HG03521 (cell line): ENCODE measurements around the gene DTNB.
"Not testable (repeated sequence)": the region's sequence is repeated elsewhere in the genome, so short reads cannot be mapped to it uniquely, and the experiment has no call there.

Source experiments
- ATAC-seq: cut with Tn5 transposase; IDR thresholded peaks from one replicate; pipeline ENCODE4 v1.9.1; 2021; ENCODE audit warnings: mild to moderate bottlenecking, moderate library complexity; ENCODE audit not compliant: unreplicated experiment

DTNB gene

GRCh38 chr2:25684577-25685473 lies 11.4 kb upstream of the DTNB start:
- ATAC-seq = no peak

- ATAC-seq = no peak
Observed at GRCh38 chr2:25682082-25682481, 8.7 kb upstream of the DTNB start.

GRCh38 chr2:25677877-25678276 lies 4.5 kb upstream of the DTNB start:
- ATAC-seq = no peak

- ATAC-seq = no peak
Observed at GRCh38 chr2:25674077-25674362, 643 bp upstream of the DTNB start.

- peak; percentile 50 for ATAC-seq
Observed at GRCh38 chr2:25672494-25673299, 680 bp downstream of the DTNB start.

- ATAC-seq = no peak
Observed at GRCh38 chr2:25671622-25672021, 1.8 kb downstream of the DTNB start.

GRCh38 chr2:25669520-25669919 lies 3.9 kb downstream of the DTNB start:
- ATAC-seq = no peak

GRCh38 chr2:25666218-25666617 lies 7.2 kb downstream of the DTNB start:
- no peak for ATAC-seq

- ATAC-seq = not testable (repeated sequence)
Observed at GRCh38 chr2:25665429-25665828, 7.9 kb downstream of the DTNB start.

GRCh38 chr2:25664965-25665307 lies 8.4 kb downstream of the DTNB start:
- ATAC-seq = no peak

GRCh38 chr2:25664183-25664964 lies 9.0 kb downstream of the DTNB start:
- no peak for ATAC-seq

GRCh38 chr2:25655316-25655715 lies 18.1 kb downstream of the DTNB start:
- no peak for ATAC-seq

- no peak for ATAC-seq
Observed at GRCh38 chr2:25654801-25655200, 18.6 kb downstream of the DTNB start.

GRCh38 chr2:25651782-25652455 lies 21.5 kb downstream of the DTNB start:
- ATAC-seq = no peak

GRCh38 chr2:25651066-25651465 lies 22.3 kb downstream of the DTNB start:
- no peak for ATAC-seq

- no peak for ATAC-seq
Observed at GRCh38 chr2:25650256-25650655, 23.1 kb downstream of the DTNB start.

- no peak for ATAC-seq
Observed at GRCh38 chr2:25649786-25650185, 23.6 kb downstream of the DTNB start.

- ATAC-seq = no peak
Observed at GRCh38 chr2:25642298-25642697, 31.1 kb downstream of the DTNB start.

- ATAC-seq = no peak
Observed at GRCh38 chr2:25639696-25640095, 33.7 kb downstream of the DTNB start.

- no peak for ATAC-seq
Observed at GRCh38 chr2:25639131-25639530, 34.2 kb downstream of the DTNB start.

- ATAC-seq = no peak
Observed at GRCh38 chr2:25635797-25636196, 37.6 kb downstream of the DTNB start.
